A204.1 (cell line): ENCODE data around the gene TMEM245.
"Not testable (repeated sequence)": the region's sequence is repeated elsewhere in the genome, so short reads cannot be mapped to it uniquely, and the experiment has no call there.

ENCODE experiments used
- FAIRE-seq: peaks from 2 replicates; lab custom pipeline; 2012; peaks lifted over from hg19 to GRCh38; lab: Jason Lieb, UNC

TMEM245 gene

DNA sequence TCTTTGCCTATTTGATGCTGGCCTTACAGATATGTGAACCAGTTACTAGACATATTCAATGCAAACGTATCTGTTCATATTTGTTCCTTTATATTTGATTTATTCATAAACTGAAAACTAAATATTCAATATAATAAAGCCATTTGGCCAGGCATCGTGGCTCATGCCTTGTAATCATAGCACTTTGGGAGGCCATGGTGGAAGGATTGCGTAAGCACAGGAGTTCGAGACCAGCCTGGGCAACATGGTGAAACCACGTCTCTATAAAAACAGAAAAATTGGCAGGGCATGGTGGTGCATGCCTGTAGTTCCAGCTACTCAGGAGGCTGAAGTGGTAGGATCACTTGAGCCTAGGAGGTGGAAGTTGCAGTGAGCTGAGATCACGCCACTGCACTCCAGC is 57.2 kb downstream of the TMEM245 start:
- FAIRE-seq = no peak

DNA sequence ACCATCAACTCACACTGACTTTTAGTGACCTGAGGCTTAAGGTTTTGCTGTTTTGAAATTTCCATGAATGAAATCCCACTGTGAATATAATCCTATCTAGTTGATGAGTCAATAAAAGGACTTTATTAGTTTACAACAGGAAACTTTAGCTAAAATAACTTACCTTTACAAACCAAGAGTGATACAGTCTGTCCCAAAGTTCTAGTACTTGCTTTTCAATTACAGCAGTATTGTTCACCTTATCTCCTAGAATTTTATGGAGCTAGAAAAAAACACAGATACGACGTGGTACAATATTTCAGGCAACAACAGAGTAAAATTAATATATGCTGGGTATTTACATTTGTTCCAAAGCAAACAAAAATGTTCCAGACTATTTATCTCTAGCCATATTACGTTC is 59.6 kb downstream of the TMEM245 start:
- no peak for FAIRE-seq

DNA sequence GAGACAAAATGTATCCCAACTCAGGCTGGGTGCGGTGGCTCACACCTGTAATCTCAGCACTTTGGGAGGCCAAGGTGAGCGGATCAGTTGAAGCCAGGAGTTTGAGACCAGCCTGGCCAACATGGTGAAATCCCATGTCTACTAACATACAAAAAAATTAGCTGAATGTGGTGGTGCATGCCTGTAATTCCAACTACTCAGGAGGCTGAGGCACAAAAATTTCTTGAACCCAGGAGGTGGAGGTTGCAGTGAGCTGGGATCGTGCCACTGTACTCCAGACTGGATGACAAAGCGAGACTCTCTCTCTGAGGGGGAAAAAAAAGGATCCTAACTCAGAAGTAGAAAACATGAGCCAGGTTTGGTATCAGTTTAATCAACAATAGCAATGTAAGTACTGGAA is 66.6 kb downstream of the TMEM245 start:
- FAIRE-seq = not testable (repeated sequence)

DNA sequence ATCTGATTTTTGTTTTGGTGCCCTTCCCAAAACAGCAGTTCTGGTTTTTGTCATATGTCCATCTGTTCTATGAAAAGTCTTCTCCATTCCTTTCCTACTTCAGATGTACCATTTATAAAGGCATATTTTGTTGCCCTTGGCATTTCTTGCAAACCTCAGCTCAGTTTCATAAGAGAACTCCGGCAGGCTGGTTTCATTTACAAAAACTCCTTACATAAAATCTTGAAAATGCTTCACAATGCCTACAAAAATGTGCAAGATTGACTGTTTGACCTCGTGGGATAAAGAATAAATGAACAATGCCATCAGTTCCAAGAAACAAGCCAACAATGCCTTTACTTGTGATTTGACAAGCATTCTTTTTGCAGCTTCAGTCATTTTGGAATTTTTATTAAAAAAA is 67.3 kb downstream of the TMEM245 start:
- FAIRE-seq = no peak

DNA sequence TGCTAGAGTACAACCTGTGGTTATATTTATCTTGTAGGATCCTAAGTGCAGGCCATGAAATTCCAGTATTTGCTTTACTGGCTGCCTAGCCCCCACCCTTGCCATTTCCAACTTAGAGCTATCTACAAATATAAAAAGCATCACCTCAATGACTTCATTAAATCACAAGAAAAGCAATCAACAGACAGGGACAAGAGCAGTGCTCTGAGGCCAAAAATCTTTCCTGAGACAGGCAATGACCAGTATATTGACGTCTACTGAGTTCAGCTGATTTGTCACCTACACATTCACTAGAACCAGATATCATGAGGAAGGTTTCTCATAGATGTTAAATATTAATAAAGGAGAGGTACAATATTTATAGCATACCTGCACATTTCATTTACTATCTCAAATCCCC is 68.0 kb downstream of the TMEM245 start:
- no peak for FAIRE-seq

DNA sequence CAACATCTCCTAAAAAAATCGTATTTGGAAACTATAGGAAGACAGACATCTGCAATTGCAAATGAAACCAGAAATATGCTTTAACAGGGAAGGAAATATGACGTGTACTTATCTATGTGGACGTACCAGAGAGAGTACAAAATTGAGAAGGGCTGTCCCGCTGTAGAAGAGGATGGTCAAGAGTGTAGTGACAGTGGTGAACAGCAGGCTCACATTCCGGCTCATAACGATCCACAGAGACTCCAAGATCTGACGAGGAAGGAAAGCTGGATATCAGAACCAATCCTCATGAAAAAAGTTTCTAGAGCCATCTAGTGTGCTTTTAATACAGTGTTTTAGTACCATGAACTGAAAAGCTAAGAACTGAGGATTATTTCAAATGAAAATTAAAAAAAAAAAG is 69.3 kb downstream of the TMEM245 start:
- no peak for FAIRE-seq

DNA sequence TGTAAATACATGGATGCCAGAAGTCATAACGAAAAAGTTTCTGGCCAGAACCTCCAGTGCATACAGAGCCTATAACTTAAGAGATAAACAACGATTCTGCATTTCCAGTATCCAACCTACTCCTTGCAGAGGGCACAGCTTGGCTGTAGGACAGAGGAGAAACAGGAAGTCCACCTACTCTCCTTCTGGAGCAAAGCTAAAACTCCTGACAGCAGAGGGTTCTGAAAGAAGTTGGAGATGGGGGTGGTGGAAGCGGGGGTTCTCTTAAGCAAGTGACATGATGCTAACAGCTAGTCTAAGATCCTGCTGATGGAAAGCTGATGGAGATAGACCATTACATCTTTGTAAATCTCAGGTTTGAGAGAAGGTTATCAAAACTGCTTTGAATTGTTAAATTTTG is 70.9 kb downstream of the TMEM245 start:
- no peak for FAIRE-seq

GRCh38 chr9:109047259-109047658 is 72.5 kb downstream of the TMEM245 start:
- FAIRE-seq = no peak

DNA sequence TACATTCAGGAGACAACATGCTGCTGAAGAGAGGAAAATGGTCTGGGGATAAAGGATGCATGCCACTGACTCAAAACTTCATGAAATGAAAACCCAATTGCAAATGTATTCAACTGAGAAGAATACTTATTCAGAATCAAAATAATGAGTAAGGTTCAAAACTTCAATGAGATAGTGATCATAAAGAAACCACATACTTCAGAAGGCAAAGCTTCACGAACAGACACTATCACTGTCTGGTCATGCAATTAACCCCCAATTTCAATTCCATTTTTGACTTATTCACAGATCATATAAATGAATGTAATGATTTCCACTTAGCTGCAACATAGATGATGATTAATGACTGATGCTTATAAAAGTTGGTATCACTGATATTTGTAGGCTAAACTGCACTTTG is 73.4 kb downstream of the TMEM245 start:
- FAIRE-seq = no peak

DNA sequence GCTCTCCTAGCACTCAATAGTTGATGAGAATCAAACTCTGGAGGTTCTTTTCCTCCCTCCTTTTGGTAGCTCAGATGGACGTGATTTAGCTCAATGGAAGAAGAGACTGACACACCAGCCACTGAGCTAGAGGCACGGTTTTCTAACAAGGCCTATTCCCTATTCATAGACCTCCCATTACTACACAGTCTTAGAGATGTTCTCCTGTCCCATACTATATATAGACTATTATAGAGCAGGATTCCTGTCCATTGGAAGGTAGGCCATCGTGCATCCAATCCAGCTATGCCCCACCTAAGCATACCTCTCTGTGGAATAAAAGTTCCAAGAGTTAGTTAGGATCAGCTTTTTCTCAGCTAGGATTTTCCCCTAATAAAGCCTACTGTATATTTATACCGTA is 76.2 kb downstream of the TMEM245 start:
- no peak for FAIRE-seq

DNA sequence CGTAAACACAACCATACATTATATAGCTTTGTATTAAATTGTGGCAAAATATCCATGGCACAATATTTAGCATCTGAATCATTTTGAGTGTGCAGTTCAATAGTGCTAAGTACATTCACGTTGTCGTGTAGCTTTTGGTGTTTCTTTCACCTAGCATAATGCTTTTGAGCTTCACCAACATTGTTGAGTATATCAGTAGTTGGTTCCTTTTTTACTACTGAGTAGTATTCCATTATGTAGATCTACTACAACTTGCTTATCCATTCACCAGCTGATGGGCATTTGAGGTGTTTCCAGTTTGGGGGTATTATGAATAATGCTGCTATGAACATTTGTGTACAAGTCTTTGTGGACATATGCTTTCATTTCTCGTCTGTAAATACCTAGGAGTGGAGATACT is 79.2 kb downstream of the TMEM245 start:
- no peak for FAIRE-seq

GRCh38 chr9:109039539-109039938 is 80.2 kb downstream of the TMEM245 start:
- no peak for FAIRE-seq

DNA sequence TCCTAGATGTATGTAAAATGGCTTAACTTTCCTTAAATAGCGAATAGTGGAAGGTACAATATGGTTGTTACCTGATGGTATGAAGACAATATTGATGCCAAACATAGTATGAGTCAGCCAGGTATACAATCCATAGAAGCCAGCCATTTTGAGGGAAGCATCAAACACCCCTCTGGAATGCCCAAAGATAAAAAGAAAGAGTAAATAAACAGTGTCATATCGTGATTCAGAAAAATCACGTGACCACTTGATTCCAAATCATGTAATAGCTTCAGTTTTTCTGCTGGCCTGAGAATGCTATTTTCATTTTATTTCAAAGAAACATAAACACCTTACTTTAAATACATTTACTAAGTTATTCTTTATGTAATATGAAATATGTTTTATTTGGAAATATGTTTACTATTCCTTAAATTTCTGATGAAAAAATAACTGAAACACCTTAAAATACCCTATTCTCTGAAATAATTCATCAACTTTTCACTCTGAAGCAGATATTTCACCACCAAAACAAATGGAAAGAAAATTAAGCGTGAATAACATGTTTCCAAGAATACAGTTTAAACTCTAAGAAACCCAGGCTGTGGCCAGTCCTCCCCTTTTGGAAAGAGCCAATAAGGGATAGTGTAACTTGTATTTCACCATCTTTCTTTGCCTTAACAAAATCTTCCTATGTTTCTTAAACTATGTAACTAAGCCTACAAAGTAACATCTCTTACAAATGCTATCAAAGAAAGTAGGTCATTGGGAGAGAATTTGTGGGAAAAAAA is 81.6 kb downstream of the TMEM245 start:
- no peak for FAIRE-seq

GRCh38 chr9:109036744-109037680 is 82.7 kb downstream of the TMEM245 start:
- FAIRE-seq = no peak

- no peak for FAIRE-seq
Measured at GRCh38 chr9:109035684-109036423, 83.9 kb downstream of the TMEM245 start.

- FAIRE-seq = no peak
Measured at GRCh38 chr9:109033941-109034700, 85.6 kb downstream of the TMEM245 start.

DNA sequence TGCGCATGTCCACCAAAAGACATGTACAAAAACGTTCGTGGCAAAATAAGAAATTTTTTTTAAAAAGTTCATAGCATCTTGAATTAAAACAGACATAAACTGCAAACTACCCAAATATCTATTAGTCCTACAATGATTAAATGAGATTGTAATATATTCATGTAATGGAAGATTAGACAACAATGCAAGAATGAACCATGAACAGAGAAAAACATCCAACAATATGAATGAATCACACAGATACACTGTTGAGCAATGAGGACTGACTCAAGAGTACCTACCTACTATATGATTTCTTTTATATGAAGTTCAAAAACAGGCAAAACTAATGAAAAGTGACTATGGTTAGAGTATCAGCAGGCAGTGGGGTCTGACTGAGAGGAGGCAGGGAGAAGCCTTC is 88.5 kb downstream of the TMEM245 start:
- no peak for FAIRE-seq

DNA sequence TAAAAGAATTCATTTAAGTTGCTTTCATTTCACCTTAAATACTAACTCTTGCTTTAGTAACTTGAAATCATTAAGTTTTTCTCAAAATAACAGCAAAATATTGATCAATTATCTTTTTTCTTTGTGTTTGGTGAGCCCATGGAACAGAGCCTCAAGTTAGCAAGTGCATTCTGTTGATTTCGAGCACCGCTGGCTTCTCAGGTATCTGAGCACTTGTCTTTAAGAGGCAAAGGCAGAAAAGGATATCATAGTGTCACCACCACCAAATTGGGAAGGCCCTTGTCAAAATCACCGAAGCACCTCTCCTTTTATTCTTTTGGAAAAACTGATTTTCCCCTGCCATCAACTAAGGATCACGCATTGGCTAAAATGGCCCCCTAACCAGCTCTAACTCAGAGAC is 89.3 kb downstream of the TMEM245 start:
- no peak for FAIRE-seq

- FAIRE-seq = no peak
Measured at GRCh38 chr9:109028457-109028856, 91.3 kb downstream of the TMEM245 start.

DNA sequence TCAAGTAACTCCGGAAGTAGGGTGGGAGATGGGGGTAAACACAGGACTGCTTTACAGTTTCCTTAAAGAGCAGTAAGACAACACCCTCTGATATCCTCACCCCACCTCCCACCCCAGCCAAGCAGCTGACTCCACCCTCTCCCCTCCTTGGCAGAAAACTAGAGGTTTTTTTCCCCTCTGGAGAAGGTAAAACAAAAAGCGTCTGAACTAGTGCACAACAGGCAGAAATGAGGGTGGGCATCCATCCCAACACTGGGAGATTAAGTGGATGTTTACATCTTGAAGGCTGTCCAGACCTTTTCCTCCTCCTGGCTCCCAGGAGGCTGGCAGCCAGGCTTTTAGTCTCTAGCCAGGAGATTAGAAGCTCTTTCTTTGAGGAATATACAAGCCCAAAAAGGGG is 92.6 kb downstream of the TMEM245 start:
- no peak for FAIRE-seq

DNA sequence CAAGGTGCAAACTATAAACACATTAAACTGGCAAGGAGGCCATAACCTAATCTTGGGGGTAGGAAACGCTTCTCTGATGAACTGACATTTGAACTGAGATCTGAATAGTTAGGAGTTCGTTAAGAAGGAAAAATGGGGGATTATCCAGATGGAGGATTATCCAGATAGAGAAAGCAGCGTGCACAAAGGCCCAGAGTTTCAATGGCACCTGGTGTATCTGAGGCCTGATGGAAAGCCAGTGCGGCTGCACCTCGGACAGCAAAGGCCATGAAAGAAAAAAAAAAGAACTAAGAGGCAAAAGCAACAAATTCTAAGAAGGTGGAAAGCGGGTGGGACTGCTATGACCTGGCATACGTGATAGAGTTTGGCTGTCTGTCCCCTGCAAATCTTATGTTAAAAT is 93.4 kb downstream of the TMEM245 start:
- FAIRE-seq = no peak

GRCh38 chr9:109022873-109023272 is 96.9 kb downstream of the TMEM245 start:
- no peak for FAIRE-seq
